ENCODE results near the gene SLC24A3. TPM values are rescaled to one million over a fixed set of nuclear protein-coding genes. Genes with fewer than 3 reads are reported as not detected.

Gene SLC24A3
- total RNA-seq, 2 experiments from 2014 or later = not detected

GRCh38 chr20:19429538-19429937 lies 217.1 kb downstream of the SLC24A3 start:
- no peaks in the 10 kb centered on the region for H3K79me2 ChIP-seq (ENCODE audit: insufficient read depth, low read depth, low read length)
- ChIA-PET CTCF (ENCODE audit: unreplicated experiment) (no interaction called here), POLR2A (no interaction called here)
- no peak for DNase-seq (ENCODE audit: low spot score)
- H3K4me2 ChIP-seq (ENCODE audit: low read length) = no peak overlapping the region
- intact Hi-C loops (cut with micrococcal nuclease; ENCODE audit: unreplicated experiment) = no loop called here
- no peaks in the 10 kb centered on the region for H3K9me2 ChIP-seq (ENCODE audit: insufficient read depth, low read length)
- H4K20me1 ChIP-seq (ENCODE audit: insufficient read depth, low read length) = no peaks in the 10 kb centered on the region
- H3K4me1 ChIP-seq (ENCODE audit: insufficient read depth, low read length, poor library complexity, severe bottlenecking) = peaks cover 5% of the 10 kb centered on the region
- no peaks in the 10 kb centered on the region for H3K36me3 ChIP-seq (ENCODE audit: insufficient read depth, low read length)
- TF ChIP-seq EZH2phosphoT487 (IDR thresholded peaks at IDR 0.05; ENCODE audit: borderline replicate concordance, low read depth, low read length) (no peak), CTCF (conservative IDR thresholded peaks at IDR 0.05; ENCODE audit: low read length) (no peak)
- no TSS peak for BruUV-seq (replicated peaks)
- H3K4me3 ChIP-seq (ENCODE audit: low read depth, low read length, poor library complexity, severe bottlenecking) = no peak overlapping the region
- no peak overlapping the region for H2AFZ ChIP-seq (ENCODE audit: low read length)
- H3K9me3 ChIP-seq (ENCODE audit: low read length) = no peaks in the 10 kb centered on the region
- H3K27ac ChIP-seq (ENCODE audit: low read depth, low read length, poor library complexity, severe bottlenecking) = no peak overlapping the region

GRCh38 chr20:19430641-19431315 lies 218.3 kb downstream of the SLC24A3 start:
- intact Hi-C loops (cut with micrococcal nuclease; ENCODE audit: unreplicated experiment) = no loop called here
- no peak overlapping the region for H2AFZ ChIP-seq (ENCODE audit: low read length)

More at GRCh38 chr20:19430641-19431315, 218.3 kb downstream of the SLC24A3 start:
- Histone ChIP-seq H3K4me3 (ENCODE audit: low read depth, low read length, poor library complexity, severe bottlenecking) (no peak overlapping the region), H3K4me2 (ENCODE audit: low read length) (no peak overlapping the region), H3K36me3 (ENCODE audit: insufficient read depth, low read length) (no peaks in the 10 kb centered on the region), H3K9me2 (ENCODE audit: insufficient read depth, low read length) (no peaks in the 10 kb centered on the region), H3K9me3 (ENCODE audit: low read length) (no peaks in the 10 kb centered on the region), H3K27ac (ENCODE audit: low read depth, low read length, poor library complexity, severe bottlenecking) (no peak overlapping the region), H3K4me1 (ENCODE audit: insufficient read depth, low read length, poor library complexity, severe bottlenecking) (peaks cover 5% of the 10 kb centered on the region), H3K79me2 (ENCODE audit: insufficient read depth, low read depth, low read length) (no peaks in the 10 kb centered on the region), H4K20me1 (ENCODE audit: insufficient read depth, low read length) (no peaks in the 10 kb centered on the region)
- POLR2A ChIA-PET = no interaction called here
- CTCF ChIA-PET (ENCODE audit: unreplicated experiment) = no interaction called here
- no peak for DNase-seq (ENCODE audit: low spot score)
- BruUV-seq (replicated peaks) = no TSS peak
- TF ChIP-seq CTCF (conservative IDR thresholded peaks at IDR 0.05; ENCODE audit: low read length) (no peak), EZH2phosphoT487 (IDR thresholded peaks at IDR 0.05; ENCODE audit: borderline replicate concordance, low read depth, low read length) (no peak)

All from OCI-LY7 (cell line).